ENCODE results near the gene PCDHA5. TPM values are rescaled to one million over a fixed set of nuclear protein-coding genes. Genes with fewer than 3 reads are reported as not detected.
"Not testable (repeated sequence)": the region's sequence is repeated elsewhere in the genome, so short reads cannot be mapped to it uniquely, and the experiment has no call there.

The PCDHA5 gene
- total RNA-seq, 1 donor from 2014 or later: 3.6 TPM

- DNase-seq (ENCODE audit: low spot score in 2 of 2, unreplicated experiment in 2 of 2): no peak
- Mint-ChIP-seq H3K27me3 (ENCODE audit: low read depth) (no peaks in the 10 kb centered on the region), H3K36me3 (peaks cover 34% of the 10 kb centered on the region), H3K4me3 (no peak overlapping the region), H3K4me1 (peaks cover 4% of the 10 kb centered on the region), H3K27ac (no peak overlapping the region), H3K9me3 (peaks cover 29% of the 10 kb centered on the region)
- no peak for TF ChIP-seq CTCF (IDR thresholded peaks at IDR 0.05; ENCODE audit: unreplicated experiment)
Observed at GRCh38 chr5:140802781-140803271, 18.6 kb upstream of the PCDHA5 start.

- peaks cover 37% of the 10 kb centered on the region for H3K9me3 Mint-ChIP-seq
- peak within 1 kb of the TSS; percentile 86 for H3K27ac Mint-ChIP-seq
- H3K27me3 Mint-ChIP-seq (ENCODE audit: low read depth): no peaks in the 10 kb centered on the region
- peak in 1 of 2 experiments; percentile 78 for DNase-seq (ENCODE audit: low spot score in 2 of 2, unreplicated experiment in 2 of 2)
- peaks cover 48% of the 10 kb centered on the region for H3K36me3 Mint-ChIP-seq
- TF ChIP-seq CTCF (IDR thresholded peaks at IDR 0.05; ENCODE audit: unreplicated experiment): peak; percentile 62
- peaks cover 10% of the 10 kb centered on the region for H3K4me1 Mint-ChIP-seq
- peak within 1 kb of the TSS; percentile 91 for H3K4me3 Mint-ChIP-seq
Observed at GRCh38 chr5:140806834-140807775, 14.3 kb upstream of the PCDHA5 start, which contains the start of gene PCDHA4. Gene PCDHA4, plus strand, starts transcription at chr5:140807068.

- Mint-ChIP-seq H3K4me3 (peak overlapping the region; percentile 91), H3K36me3 (peaks cover 57% of the 10 kb centered on the region), H3K9me3 (peaks cover 46% of the 10 kb centered on the region)
- H3K4me1 Mint-ChIP-seq; H3K27ac Mint-ChIP-seq; H3K27me3 Mint-ChIP-seq (ENCODE audit: low read depth); DNase-seq (ENCODE audit: low spot score in 2 of 2, unreplicated experiment in 2 of 2): not testable (repeated sequence)
Observed at GRCh38 chr5:140808241-140808888, 13.0 kb upstream of the PCDHA5 start.

GRCh38 chr5:140808889-140809291 lies 12.5 kb upstream of the PCDHA5 start:
- no peak overlapping the region for H3K4me3 Mint-ChIP-seq
- peaks cover 42% of the 10 kb centered on the region for H3K9me3 Mint-ChIP-seq
- no peak for TF ChIP-seq CTCF (IDR thresholded peaks at IDR 0.05; ENCODE audit: unreplicated experiment)
- no peak for DNase-seq (ENCODE audit: low spot score in 2 of 2, unreplicated experiment in 2 of 2)
- peaks cover 10% of the 10 kb centered on the region for H3K4me1 Mint-ChIP-seq
- H3K27ac Mint-ChIP-seq: no peak overlapping the region
- peaks cover 55% of the 10 kb centered on the region for H3K36me3 Mint-ChIP-seq
- H3K27me3 Mint-ChIP-seq (ENCODE audit: low read depth): no peaks in the 10 kb centered on the region

- DNase-seq (ENCODE audit: low spot score in 2 of 2, unreplicated experiment in 2 of 2): no peak
- Mint-ChIP-seq H3K27ac (no peak overlapping the region), H3K9me3 (peaks cover 25% of the 10 kb centered on the region), H3K4me3 (no peak overlapping the region), H3K27me3 (ENCODE audit: low read depth) (no peaks in the 10 kb centered on the region), H3K36me3 (peaks cover 34% of the 10 kb centered on the region), H3K4me1 (no peaks in the 10 kb centered on the region)
- TF ChIP-seq CTCF (IDR thresholded peaks at IDR 0.05; ENCODE audit: unreplicated experiment): no peak
Observed at GRCh38 chr5:140822281-140822629, 842 bp downstream of the PCDHA5 start.

- not testable (repeated sequence) for H3K4me1 Mint-ChIP-seq; H3K4me3 Mint-ChIP-seq; DNase-seq (ENCODE audit: low spot score in 2 of 2, unreplicated experiment in 2 of 2); H3K27me3 Mint-ChIP-seq (ENCODE audit: low read depth); H3K27ac Mint-ChIP-seq
- Mint-ChIP-seq H3K36me3 (peaks cover 35% of the 10 kb centered on the region), H3K9me3 (peaks cover 18% of the 10 kb centered on the region)
Observed at GRCh38 chr5:140822969-140823368, 1.6 kb downstream of the PCDHA5 start.

All from mesothelial cell of epicardium (in vitro differentiated cells).